Stimulated activated CD4-positive, alpha-beta T cell treated with anti-CD3 and anti-CD28 coated beads, Interleukin-12 subunit alpha, Interleukin-12 subunit beta, amount 100 ng/mL, for 4 hours (primary cell): Measurements from ENCODE around the gene HSPA12B.

Experiments used
- DNase-seq: peaks from one replicate; pipeline ENCODE4 v3.0.0-alpha.2; 2020

The HSPA12B gene

GRCh38 chr20:3730803-3731672 lies 1.4 kb upstream of the HSPA12B start:
- DNase-seq = no peak

GRCh38 chr20:3731944-3732326 lies 550 bp upstream of the HSPA12B start:
- no peak for DNase-seq

GRCh38 chr20:3733119-3733995 lies 872 bp downstream of the HSPA12B start:
- no peak for DNase-seq

- DNase-seq = no peak
Observed at GRCh38 chr20:3734111-3734843, 1.8 kb downstream of the HSPA12B start.

- no peak for DNase-seq
Observed at GRCh38 chr20:3735768-3736167, 3.3 kb downstream of the HSPA12B start.

GRCh38 chr20:3738111-3739053 lies 5.9 kb downstream of the HSPA12B start:
- no peak for DNase-seq

GRCh38 chr20:3739054-3739925 lies 6.8 kb downstream of the HSPA12B start:
- no peak for DNase-seq

- DNase-seq = no peak
Observed at GRCh38 chr20:3739926-3740451, 7.5 kb downstream of the HSPA12B start.

- no peak for DNase-seq
Observed at GRCh38 chr20:3740615-3741301, 8.3 kb downstream of the HSPA12B start.

- DNase-seq = no peak
Observed at GRCh38 chr20:3741836-3742458, 9.5 kb downstream of the HSPA12B start.

- DNase-seq = no peak
Observed at GRCh38 chr20:3743251-3743650, 10.8 kb downstream of the HSPA12B start.

GRCh38 chr20:3744037-3744436 lies 11.6 kb downstream of the HSPA12B start:
- DNase-seq = no peak

GRCh38 chr20:3744806-3745685 lies 12.6 kb downstream of the HSPA12B start:
- peak; percentile 69 for DNase-seq

GRCh38 chr20:3745686-3746173 lies 13.2 kb downstream of the HSPA12B start:
- DNase-seq = no peak

- no peak for DNase-seq
Observed at GRCh38 chr20:3747471-3747870, 15.0 kb downstream of the HSPA12B start.

GRCh38 chr20:3748073-3748472 lies 15.6 kb downstream of the HSPA12B start:
- no peak for DNase-seq

GRCh38 chr20:3749087-3749688 lies 16.7 kb downstream of the HSPA12B start:
- no peak for DNase-seq
